Endothelial cell of umbilical vein (primary cell): ENCODE data around the gene LMAN1L. TPM values are rescaled to one million over a fixed set of nuclear protein-coding genes. Genes with fewer than 3 reads are reported as not detected.

Experiments used
- BruUV-seq: library from RNA; stranded (reverse); fragments of 400-500 nt; replicated peaks from 2 replicates; lab custom pipeline; 2021; lab: Mats Ljungman, UMichigan
- CTCF ChIA-PET: fragments of 300-600, 350-600 bp; sonication (Branson Sonifier 250); formaldehyde crosslinking; loops from one replicate; lab custom pipeline; 2021; ENCODE audit warnings: antibody characterized with exemption, inconsistent platforms; lab: Charles Lee
- POLR2A ChIA-PET: fragments of 300-600, 350-600 bp; sonication (Branson Sonifier 250); formaldehyde crosslinking; loops from one replicate; lab custom pipeline; 2021; ENCODE audit warnings: antibody characterized with exemption, inconsistent platforms; lab: Charles Lee
- DNase-seq: peaks from one replicate; pipeline ENCODE4 v3.0.0-alpha.2; 2011; ENCODE audit warnings: low read depth, low spot score
- FAIRE-seq: peaks from 2 replicates; lab custom pipeline; 2011; peaks lifted over from hg19 to GRCh38; lab: Jason Lieb, UNC
- H2AFZ ChIP-seq: 2 replicates; pipeline ENCODE4 v1.6.0; 2012; ENCODE audit warnings: low read depth, low read length, control low read depth, inconsistent platforms
- H3K27ac ChIP-seq: 2 replicates; pipeline ENCODE4 v1.5.1; 2011; ENCODE audit warnings: low read depth, mild to moderate bottlenecking, control low read depth, low read length, moderate library complexity; ENCODE audit not compliant: insufficient read depth
- H3K27me3 ChIP-seq, 2 experiments: 2 replicates each; pipeline versions ENCODE4 v1.6.0 to v1.6.1; 2011; ENCODE audit warnings: low read length in 2 of 2, mixed read lengths in 1 of 2; ENCODE audit not compliant: control insufficient read depth in 2 of 2, insufficient read depth in 2 of 2
- H3K36me3 ChIP-seq, 2 experiments: 2 replicates in 1 of 2; 3 replicates in 1 of 2; pipeline ENCODE4 v1.5.1; 2011; ENCODE audit warnings: low read length in 2 of 2, mild to moderate bottlenecking in 1 of 2, moderate library complexity in 1 of 2; ENCODE audit not compliant: control insufficient read depth in 2 of 2, insufficient read depth in 2 of 2; ENCODE audit errors: extremely low read depth in 1 of 2
- H3K4me1 ChIP-seq: 3 replicates; pipeline ENCODE4 v1.5.1; 2011; ENCODE audit warnings: mild to moderate bottlenecking, low read length; ENCODE audit not compliant: control insufficient read depth, insufficient read depth; ENCODE audit errors: extremely low read depth
- H3K4me2 ChIP-seq: 2 replicates; pipeline ENCODE4 v1.6.1; 2011; ENCODE audit warnings: low read length, control low read depth, mixed read lengths; ENCODE audit not compliant: insufficient read depth
- H3K4me3 ChIP-seq, 3 experiments: fragments of 200-600 bp in 1 of 3; sonication (generic), shearing (Covaris generic) in 1 of 3; replicated peaks in 1 of 3; 2 replicates each; pipeline ENCODE4 v1.5.1; 2011 to 2016; ENCODE audit warnings: control low read depth in 3 of 3, low read length in 3 of 3, mild to moderate bottlenecking in 2 of 3, inconsistent platforms in 1 of 3, low read depth in 1 of 3, moderate library complexity in 1 of 3; ENCODE audit not compliant: insufficient read depth in 1 of 3
- H3K79me2 ChIP-seq: 2 replicates; pipeline ENCODE4 v1.6.0; 2012; ENCODE audit warnings: low read length, inconsistent platforms; ENCODE audit not compliant: control insufficient read depth, insufficient read depth
- H3K9ac ChIP-seq: replicated peaks from 2 replicates; pipeline ENCODE3; 2011; ENCODE audit warnings: low read length, control low read depth; ENCODE audit not compliant: insufficient read depth; ENCODE audit errors: extremely low read depth
- H3K9me1 ChIP-seq: replicated peaks from 3 replicates; pipeline ENCODE4 v1.6.0; 2011; ENCODE audit warnings: mild to moderate bottlenecking, low read length; ENCODE audit not compliant: control insufficient read depth, insufficient read depth; ENCODE audit errors: extremely low read depth
- H3K9me3 ChIP-seq: replicated peaks from 2 replicates; pipeline ENCODE4 v1.5.1; 2012; ENCODE audit warnings: low read length, inconsistent platforms; ENCODE audit not compliant: control insufficient read depth, insufficient read depth
- H4K20me1 ChIP-seq: replicated peaks from 2 replicates; pipeline ENCODE3; 2011; ENCODE audit warnings: mild to moderate bottlenecking, low read length; ENCODE audit not compliant: control insufficient read depth, insufficient read depth; ENCODE audit errors: extremely low read depth
- CTCF ChIP-seq, 2 donors: IDR thresholded peaks; 1 replicate in 1 of 2; 2 replicates in 1 of 2; pipeline ENCODE4 v1.5.1; 2011; ENCODE audit warnings: low read length in 2 of 2, mild to moderate bottlenecking in 2 of 2, moderate library complexity in 2 of 2, control low read depth in 1 of 2, inconsistent platforms in 1 of 2, low read depth in 1 of 2; ENCODE audit not compliant: insufficient read depth in 1 of 2; ENCODE audit errors: extremely low read depth in 1 of 2
- EZH2 ChIP-seq: IDR thresholded peaks from 2 replicates; pipeline ENCODE4 v1.6.1; 2012; ENCODE audit warnings: borderline replicate concordance, low read depth, mild to moderate bottlenecking, moderate library complexity, low read length, inconsistent platforms; ENCODE audit not compliant: severe bottlenecking
- FOS ChIP-seq: IDR thresholded peaks from 2 replicates; pipeline ENCODE4 v1.6.1; 2011; ENCODE audit warnings: mild to moderate bottlenecking, low read length, moderate library complexity, borderline replicate concordance; ENCODE audit not compliant: insufficient read depth
- GATA2 ChIP-seq: IDR thresholded peaks from 2 replicates; pipeline ENCODE4 v1.7.0; 2011; ENCODE audit warnings: low read depth, mild to moderate bottlenecking, moderate library complexity, mixed read lengths, low read length; ENCODE audit not compliant: insufficient read length, insufficient read depth
- JUN ChIP-seq: IDR thresholded peaks from 2 replicates; pipeline ENCODE4 v1.6.1; 2011; ENCODE audit warnings: borderline replicate concordance, low read depth; ENCODE audit not compliant: insufficient read length, insufficient read depth
- MYC ChIP-seq: IDR thresholded peaks from one replicate; pipeline ENCODE4 v1.6.1; 2011; ENCODE audit warnings: mild to moderate bottlenecking, low read depth, low read length
- POLR2A ChIP-seq: IDR thresholded peaks from 2 replicates; pipeline ENCODE4 v1.6.1; 2012; ENCODE audit warnings: low read depth, mild to moderate bottlenecking, control low read depth, low read length
- POLR2AphosphoS5 ChIP-seq: IDR thresholded peaks from 2 replicates; pipeline ENCODE4 v1.6.1; 2012; ENCODE audit warnings: low read depth, mild to moderate bottlenecking, control low read depth, low read length, moderate library complexity; ENCODE audit not compliant: insufficient read depth
- dilution Hi-C: fragments of 300-500 bp; cut with MboI; formaldehyde crosslinking; loops from one replicate; pipeline ENCODE4 v1.15.0; 2019; ENCODE audit warnings: low sequenced_read_pairs; ENCODE audit not compliant: extremely low pct_ligation_motif_present
- intact Hi-C: fragments of 100-400 bp; cut with micrococcal nuclease; formaldehyde crosslinking; loops from one replicate; pipeline ENCODE4 v1.10.0; 2022
- polyA plus RNA-seq, 4 experiments: library from polyadenylated mRNA; depleted of rRNA in 3 of 4; stranded (reverse) in 3 of 4; unstranded in 1 of 4; fragments of >200 nt; gene quantifications; 2 replicates each; pipeline versions ENCODE4 v1.2.1 to v1.2.3, GENCODE V29; 2011 to 2012; ENCODE audit warnings: missing spikeins in 1 of 4
- total RNA-seq: library from RNA; stranded (reverse); gene quantifications from 2 replicates; pipeline ENCODE4 v1.2.3, GENCODE V29; 2021
- TF ChIP-seq, protein P1 (sequence below): IDR thresholded peaks from 2 replicates; pipeline ENCODE4 v1.6.1; 2011; ENCODE audit not compliant: insufficient read depth, insufficient read length

Gene LMAN1L
- total and polyA plus RNA-seq, 2 donors (not counting 3 experiments of a cell fraction or from before 2014, with no cell fraction given), result not detected

- TF ChIP-seq POLR2A (peak; percentile 93), JUN (no peak), MYC (no peak), POLR2AphosphoS5 (peak; percentile 81)
- ChIA-PET POLR2A (interaction anchor here (1.3 kb wide), 1 partner anchor 10 kb away, joined by 3 read pairs; no protein-coding TSS in a partner anchor), CTCF (interaction anchor here (0.6 to 2.6 kb wide), 5 partner anchors 10 to 52 kb away, joined by 3 to 20 read pairs (median 3); no protein-coding TSS in a partner anchor)
- peaks cover 3% of the 10 kb centered on the region in 2 experiments for H3K27me3 ChIP-seq
- intact Hi-C loops, result loop anchor here (1.0 kb wide), 2 partner anchors 28 to 30 kb away; partner anchors contain the start of gene ULK3
- peaks cover 34% of the 10 kb centered on the region for H3K4me1 ChIP-seq
- peak within 1 kb of the TSS; percentile 80 for H3K4me2 ChIP-seq
- peak; percentile 96 for DNase-seq
- dilution Hi-C loops, result no loop called here
- H3K36me3 ChIP-seq, result no peaks in the 10 kb centered on the region
- peak within 1 kb of the TSS; percentile 89 for H3K27ac ChIP-seq
- H3K4me3 ChIP-seq, result peak within 1 kb of the TSS; percentile 42 to 77 (median 72)
- H3K9ac ChIP-seq, result peak within 1 kb of the TSS; percentile 95
- H4K20me1 ChIP-seq, result no peaks in the 10 kb centered on the region
- no peaks in the 10 kb centered on the region for H3K9me1 ChIP-seq
- BruUV-seq, result TSS peak; percentile 25
- peak within 1 kb of the TSS; percentile 88 for H2AFZ ChIP-seq
- H3K79me2 ChIP-seq, result peaks cover 36% of the 10 kb centered on the region
- FAIRE-seq, result peak; percentile 91
- H3K9me3 ChIP-seq, result no peaks in the 10 kb centered on the region
Measured at GRCh38 chr15:74873036-74873755, 60.6 kb downstream of the LMAN1L start, which contains the start of gene SCAMP2. TSS of gene SCAMP2 (minus strand) at chr15:74873365. CDS start at chr15:74873255, 110 bp downstream.

DNA sequence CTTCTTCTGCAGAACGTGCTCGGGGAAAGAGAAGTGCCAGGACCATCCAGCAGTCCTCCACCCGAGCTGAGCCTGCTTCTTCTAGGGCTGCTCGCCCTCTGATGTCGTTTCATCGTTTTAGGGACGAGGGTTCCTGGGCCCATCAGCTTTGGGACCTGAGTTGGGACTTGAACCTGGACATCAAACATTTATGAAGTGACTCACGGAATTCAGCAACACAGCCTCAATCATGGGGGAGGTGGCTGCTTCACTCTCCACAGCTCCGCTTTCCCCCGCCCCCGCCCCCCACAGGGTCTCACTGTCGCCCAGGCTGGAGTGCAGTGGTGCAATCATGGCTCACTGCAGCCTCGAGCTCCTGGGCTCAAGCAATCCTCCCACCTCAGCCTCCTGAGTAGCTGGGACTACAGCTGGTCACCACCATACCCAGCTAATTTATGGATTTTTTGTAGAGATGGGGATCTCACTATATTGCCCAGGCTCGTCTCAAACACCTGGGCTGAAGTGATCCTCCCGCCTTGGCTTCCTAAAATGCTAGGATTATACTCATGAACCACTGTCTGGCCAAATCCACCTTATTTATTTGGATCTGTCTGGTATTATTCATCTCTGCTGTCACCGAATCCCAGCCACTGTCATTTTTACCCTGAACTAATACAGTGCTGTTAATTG lies 61.3 kb downstream of the LMAN1L start:
- Histone ChIP-seq H3K79me2 (peaks cover 30% of the 10 kb centered on the region), H3K9ac (peak overlapping the region; percentile 41), H2AFZ (peak overlapping the region; percentile 88), H3K27ac (no peak overlapping the region), H3K4me3 (peak overlapping the region; percentile 26 to 77 (median 72)), H3K4me2 (peak overlapping the region; percentile 80), H4K20me1 (no peaks in the 10 kb centered on the region), H3K36me3 (no peaks in the 10 kb centered on the region), H3K27me3 (peaks cover 3% of the 10 kb centered on the region in 2 experiments), H3K4me1 (peaks cover 30% of the 10 kb centered on the region), H3K9me1 (no peaks in the 10 kb centered on the region), H3K9me3 (no peaks in the 10 kb centered on the region)
- no peak for TF ChIP-seq JUN
- no peak for TF ChIP-seq GATA2
- TF ChIP-seq MYC, result no peak
- TF ChIP-seq FOS, result no peak
- no peak for TF ChIP-seq CTCF (IDR thresholded peaks at IDR 0.05; ENCODE audit: extremely low read depth in 1 of 2, insufficient read depth in 1 of 2, low read depth in 1 of 2, low read length in 2 of 2)
- TF ChIP-seq EZH2, result no peak
- TF ChIP-seq POLR2AphosphoS5, result no peak
- TF ChIP-seq POLR2A, result no peak
- TF ChIP-seq, protein P1, sequence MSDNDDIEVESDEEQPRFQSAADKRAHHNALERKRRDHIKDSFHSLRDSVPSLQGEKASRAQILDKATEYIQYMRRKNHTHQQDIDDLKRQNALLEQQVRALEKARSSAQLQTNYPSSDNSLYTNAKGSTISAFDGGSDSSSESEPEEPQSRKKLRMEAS, result no peak
- intact Hi-C loops (loop anchor here (1.0 kb wide), 2 partner anchors 27 to 31 kb away; partner anchors contain the start of gene ULK3), dilution Hi-C loops (no loop called here)
- peak; percentile 38 for FAIRE-seq
- DNase-seq, result peak; percentile 39
- BruUV-seq, result TSS peak; percentile 49
- ChIA-PET POLR2A (interaction anchor here (0.6 to 1.3 kb wide), 4 partner anchors 10 to 339 kb away, joined by 3 to 4 read pairs (median 3); partner anchors contain the start of gene C15orf39), CTCF (interaction anchor here (0.6 to 2.6 kb wide), 5 partner anchors 9 to 73 kb away, joined by 3 to 20 read pairs (median 3); no protein-coding TSS in a partner anchor)
